ENCODE results near the gene RAD18.

The RAD18 gene

DNA sequence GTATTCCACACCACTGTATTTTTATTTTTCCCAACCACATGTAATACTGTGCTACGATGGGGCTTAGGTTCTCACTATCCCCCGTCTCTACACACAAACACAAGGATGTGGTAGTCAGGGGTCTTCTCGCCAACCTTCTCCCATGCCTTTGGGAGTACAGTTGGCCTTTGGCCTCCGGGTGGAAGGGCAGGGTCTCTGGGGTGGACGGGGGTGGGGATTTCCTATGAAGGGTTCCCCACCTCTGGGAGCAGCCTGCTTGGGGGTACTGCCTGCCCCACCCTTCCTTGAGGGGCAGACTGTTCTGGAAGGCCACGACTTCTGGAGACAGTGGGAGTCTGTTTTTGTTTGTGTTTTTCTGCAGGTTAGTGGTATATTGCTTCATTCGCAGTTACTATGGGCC is 21.3 kb upstream of the RAD18 start:
- no peak for DNase-seq

DNA sequence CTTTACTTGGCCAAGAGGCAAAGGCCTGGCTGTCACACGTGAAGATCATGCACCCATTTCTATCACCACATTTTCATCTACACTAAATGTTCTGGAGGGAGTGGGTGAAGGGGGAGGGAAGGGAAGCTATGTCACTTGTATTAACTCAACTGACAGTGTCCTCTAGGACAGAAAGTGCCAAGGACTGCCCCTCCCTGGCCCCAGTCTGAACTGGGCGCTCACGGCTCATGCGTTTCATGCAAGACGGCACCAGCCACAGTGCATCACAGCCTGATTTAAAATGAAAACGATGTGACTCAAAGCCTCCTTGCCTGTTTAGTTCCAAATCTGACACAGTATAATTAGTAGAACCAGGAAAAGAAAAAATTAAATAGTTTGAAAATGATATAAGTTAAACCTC is 20.8 kb upstream of the RAD18 start:
- no peak for DNase-seq

DNA sequence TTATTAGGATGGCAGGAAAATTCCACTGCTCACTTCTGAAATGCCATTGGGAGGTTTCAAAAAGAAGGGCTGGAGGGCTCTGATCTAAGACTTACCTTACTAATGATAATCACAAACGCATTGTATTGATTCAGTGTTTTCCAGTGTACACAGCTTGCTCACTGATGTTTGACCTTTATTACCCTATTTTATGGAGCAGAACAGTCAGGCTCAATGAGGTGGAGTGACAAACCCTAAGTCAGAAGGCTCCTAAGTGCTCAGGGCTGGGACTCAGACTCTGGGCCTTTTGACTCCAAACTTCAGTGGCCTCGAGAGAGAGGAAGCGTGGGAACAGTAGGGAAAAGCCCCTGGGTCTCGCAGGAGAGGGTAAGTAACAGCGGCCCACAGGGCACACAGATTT is 20.3 kb upstream of the RAD18 start:
- no peak for DNase-seq

DNA sequence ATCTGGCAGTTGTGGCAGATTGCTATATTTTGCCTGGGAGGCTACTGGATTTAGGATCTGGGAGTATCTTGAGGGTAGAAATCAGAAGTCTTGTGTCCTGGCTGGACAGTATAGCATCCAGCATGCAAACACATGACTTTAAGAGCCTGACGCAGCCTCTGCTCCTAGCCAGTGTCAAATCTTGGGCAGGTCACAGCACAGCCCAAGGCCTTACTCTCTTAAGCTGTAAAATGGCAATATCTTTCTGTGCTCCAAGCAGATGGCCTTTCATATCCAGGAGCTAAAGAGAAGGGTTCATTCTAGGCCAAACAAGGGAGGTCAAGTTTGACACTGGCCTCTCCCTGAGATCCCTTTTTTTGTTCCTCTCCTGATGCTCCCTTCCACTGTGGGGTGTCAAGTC is 19.8 kb upstream of the RAD18 start:
- no peak for DNase-seq

DNA sequence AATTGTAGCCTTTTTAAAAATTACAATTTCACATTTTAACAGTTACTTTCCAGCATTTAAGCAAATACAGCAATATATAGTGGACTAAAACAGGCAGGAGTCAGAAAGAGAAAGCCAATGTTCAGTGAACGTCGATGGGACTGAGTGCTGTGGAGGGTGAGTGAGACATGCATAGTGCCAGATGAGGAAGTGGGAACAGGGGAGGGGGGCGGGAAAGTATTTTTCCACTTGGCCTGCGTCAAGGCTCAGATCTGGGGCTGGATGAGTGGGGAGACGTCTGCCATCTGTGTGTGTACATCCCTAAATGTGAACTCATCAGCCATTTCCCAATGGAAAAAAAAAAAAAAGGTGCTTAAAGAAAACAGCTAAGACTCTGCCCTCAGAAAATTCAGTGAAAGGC is 19.2 kb upstream of the RAD18 start:
- DNase-seq: no peak

DNA sequence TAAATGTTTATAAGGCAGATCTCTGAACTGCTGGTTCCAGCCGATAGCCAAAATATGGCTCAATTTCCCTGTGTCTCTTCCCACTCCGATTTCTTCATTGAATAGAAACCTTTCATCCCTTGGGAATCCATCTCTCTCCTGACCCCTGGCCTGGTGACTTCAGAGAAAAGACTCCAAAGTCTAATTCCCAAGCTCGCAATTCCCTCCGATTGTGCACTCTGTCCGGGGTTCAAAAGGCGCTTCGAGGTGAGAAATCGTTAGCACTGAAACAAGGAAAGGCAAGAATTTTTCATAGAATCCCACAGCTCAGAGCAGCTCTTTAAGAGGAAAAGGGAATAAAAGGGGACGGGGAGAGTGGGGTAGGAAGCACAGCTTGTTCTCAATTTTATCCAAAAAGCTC is 18.4 kb upstream of the RAD18 start:
- DNase-seq: no peak

DNA sequence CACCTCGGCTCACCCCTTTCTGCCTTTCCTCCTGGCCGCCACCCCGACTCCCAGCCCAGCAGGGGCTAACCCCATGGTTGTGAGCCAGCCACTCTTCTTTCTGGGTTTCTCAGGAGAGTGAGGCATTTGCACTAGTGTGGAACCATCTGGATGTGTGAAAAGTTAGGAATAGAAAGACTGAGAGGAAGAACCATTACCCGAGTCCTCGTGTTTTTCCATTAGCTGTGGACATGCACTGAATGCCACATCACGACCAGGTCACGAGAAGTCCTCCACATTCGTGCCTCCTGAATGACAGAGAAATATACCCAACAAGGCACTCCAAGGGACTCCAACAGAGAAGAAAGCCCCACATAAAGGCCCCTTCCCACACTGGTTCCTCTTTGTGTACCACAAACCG is 18.0 kb upstream of the RAD18 start:
- no peak for DNase-seq

DNA sequence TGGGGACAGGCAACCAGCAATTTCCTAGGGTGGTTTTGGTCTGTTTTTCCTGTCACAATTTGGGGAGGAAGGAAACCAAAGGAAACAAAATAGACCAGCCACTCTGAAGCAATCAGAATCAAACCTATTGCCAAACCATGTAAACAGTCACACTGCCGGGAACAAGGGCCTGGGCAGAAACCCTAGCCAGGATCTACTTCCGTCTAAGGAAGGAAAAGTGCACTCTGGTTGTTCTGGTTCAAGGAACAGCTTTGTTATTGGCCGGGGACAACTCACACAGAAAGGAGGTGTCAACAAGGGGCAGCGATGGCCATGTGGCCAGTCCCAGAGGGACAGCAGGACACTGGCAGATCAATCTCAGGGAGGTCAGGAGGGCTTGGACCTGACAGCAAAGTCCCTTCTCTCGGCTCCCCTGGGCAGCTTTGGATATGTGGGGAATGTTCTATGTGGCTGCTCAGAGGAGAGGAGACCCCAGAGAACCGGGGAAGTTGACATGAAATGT is 17.5 kb upstream of the RAD18 start:
- no peak for DNase-seq

DNA sequence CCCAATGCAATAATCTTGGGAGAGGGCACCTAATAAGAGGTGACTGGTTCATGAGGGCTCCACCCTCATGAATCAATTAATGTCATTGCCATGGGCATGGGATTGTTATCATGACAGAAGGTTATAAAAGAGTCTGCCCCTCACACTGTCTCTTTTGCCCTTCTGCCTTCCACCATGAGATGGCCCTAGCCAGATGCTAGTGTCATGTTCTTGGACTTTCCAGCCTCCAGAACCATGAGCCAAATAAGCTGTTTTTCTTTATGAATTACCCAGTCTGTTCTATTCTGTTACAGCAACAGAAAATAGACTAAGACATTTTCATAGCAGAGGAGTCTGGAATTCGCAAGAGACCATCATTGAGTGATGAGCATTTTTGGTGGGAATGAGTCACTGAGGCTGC is 16.0 kb upstream of the RAD18 start:
- DNase-seq: no peak

DNA sequence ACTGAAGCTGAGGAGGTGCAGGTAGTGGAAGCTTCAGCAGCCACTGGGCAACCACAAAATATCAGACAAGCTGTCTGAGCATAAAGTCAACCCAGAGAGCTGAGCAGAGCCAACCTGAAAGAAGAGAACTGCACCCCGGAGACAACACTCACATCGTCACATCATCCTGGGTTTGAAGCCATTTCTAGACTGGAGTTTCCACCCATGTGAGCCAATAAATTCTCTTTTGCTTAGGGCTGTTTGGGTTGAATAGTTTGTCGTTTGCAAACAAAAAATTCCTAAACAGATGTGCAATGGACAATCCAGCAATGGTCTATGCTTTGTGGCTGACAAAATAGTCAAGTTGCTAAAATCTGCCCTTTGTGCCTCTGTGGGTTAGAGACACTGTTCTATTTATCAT is 15.3 kb upstream of the RAD18 start:
- DNase-seq: no peak

DNA sequence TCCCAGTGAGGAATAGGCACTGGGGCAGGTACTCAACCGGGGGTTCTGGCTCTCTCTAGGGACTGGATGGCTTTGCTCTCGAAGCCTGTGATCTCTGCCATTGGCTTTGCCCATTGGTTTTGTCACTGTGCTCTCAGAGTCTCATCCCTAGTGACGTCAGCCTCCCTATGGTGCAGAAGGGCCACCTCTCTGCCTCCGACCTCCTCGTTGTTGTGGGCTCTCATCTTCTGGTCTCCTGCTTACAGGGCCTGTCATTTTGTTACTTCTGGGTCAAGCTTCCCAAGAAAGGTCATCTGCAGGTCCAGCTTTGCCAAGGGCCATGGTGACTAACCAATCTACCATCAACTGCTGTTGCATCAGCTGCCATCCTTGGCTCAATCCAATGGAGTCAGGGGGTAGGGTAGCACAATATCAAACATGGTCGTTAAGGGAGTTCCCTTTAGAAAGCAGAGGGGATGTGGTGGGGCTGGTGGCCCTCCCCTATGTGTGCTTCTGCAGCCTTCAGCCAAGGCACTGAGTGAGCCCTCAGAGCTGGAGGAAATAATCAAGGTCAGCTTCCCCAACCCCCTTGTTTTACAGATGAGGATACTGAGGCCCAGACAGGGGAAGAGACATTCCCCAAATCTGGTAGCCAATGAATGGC is 13.4 kb upstream of the RAD18 start:
- DNase-seq: no peak

DNA sequence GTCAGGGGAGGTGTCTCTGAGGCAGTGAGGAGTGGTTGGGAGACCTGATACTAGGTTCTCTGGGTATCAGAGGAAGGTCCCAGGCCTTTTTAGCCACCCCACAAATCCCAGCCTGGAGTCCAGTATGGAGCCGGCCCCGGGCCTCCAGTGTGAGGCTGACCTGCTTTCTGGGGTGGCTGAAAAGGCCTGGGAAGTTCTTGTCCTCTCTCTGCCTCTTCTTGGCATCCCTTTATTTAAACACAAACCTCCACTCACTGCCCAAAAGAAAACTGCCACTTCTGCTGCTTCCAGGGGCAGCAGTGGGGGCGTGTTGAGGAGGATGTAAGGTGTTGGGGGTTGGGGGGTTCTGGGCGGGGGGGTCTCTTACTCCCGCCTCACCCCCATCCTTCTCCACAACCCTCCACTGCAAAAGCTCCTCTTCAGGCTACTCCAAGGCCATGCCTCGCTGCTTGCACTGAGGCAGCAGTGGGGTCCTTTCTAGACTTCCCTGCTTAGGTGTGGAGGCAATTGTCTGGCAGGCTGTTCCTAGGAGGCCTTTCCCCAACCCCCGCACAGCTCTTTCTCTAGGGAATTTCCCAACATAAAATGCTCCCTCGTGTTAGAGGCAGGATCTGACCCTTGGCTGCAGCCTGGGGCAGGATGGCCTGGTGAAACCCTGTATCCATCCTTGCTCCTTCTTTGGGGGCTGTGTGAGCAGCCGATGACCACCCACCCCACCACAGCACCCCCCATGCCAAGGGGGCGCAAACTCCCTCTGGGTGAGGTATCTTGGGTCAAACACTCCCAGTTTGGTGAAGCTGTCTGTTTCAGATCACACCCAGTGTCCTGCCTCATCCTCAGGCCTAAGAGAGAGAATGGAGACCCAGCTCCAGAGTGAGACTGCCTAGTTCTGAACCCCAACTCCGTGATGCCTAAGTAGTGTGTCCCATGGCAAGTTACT is 12.1 kb upstream of the RAD18 start:
- DNase-seq: no peak

DNA sequence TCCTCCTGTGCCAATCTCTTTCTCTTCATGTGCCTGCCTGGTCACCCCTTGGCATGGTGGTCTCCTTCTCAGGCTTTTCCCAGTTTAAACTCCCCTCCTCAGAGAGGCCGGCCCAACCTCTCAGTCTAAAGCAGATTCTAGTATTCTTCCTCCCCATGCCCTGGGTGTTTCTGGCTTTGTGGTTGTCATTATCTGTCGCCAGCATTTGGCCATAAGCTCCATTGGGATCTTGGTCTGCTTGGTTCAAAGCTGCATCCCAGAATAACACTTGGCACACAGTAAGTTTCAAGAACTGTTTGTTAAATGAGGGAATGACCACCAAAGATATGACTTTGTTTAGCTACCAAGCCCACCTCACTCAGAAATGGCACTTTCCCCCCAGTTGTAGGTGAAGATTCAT is 11.2 kb upstream of the RAD18 start:
- no peak for DNase-seq

DNA sequence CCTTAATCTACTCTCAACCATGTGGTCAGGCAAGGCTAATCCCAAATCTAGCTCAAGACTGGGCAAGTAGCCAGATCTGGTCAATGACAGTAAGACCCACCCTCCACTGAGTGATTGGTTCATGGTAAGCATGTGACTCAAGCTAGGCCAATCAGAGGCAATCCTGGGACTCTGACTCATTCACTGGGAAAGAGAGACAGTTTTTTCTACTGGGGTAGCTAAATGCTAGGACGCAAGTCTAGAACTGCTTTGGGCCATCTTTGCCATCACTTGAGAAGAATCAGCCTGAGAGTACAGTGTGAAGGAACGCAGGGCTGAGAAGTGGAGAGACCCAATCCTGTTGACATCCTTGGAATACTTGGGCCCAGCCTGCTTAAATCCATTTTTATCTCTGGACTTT is 9.4 kb upstream of the RAD18 start:
- DNase-seq: no peak

DNA sequence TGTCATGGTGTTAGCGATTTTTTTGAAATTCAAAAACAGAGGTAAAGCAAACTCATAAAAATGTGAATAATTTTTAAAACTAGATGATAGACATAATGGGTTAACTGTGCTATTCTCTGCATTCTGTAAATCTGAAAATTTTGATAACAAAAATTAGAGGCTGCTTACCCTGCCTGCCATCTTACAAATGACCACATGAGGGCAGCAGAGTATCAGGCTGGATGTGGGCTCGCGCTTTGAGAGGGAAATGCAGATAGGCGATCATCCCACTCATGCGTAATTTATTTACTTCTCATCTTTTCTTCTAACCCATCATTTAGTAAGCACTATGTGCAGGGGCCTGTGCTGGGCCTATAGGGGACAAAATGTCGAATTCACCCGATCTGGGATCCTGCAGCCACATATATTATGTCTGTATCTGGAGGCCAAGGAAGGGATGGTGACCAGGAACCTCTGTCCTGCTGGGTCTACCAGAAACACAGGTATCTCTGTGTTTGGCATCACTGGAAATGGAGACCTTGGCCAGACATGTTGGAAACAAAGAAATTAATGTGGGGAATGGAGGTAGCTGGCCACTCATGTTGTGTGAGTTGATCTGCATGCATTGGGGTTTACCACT is 7.8 kb upstream of the RAD18 start:
- peak; percentile 27 for DNase-seq

DNA sequence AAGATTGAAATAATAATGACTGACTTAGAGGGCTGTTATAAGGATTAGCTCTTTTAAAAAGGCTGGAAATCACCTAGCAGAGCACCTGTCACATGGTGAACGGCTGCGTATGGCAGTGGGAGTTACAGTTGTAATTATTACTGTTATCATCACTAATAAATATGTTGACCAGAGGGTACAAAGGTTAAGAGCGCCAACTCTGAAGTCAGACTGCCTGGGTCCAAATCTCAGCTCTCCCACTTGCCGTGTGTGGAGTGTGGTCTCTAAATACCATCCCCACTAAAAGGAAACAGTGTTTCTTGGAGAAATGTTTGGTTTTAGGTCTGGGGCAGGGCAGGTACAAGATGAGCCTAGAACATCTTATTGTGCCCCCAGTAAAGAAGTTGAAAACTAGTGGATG is 6.0 kb upstream of the RAD18 start:
- no peak for DNase-seq

DNA sequence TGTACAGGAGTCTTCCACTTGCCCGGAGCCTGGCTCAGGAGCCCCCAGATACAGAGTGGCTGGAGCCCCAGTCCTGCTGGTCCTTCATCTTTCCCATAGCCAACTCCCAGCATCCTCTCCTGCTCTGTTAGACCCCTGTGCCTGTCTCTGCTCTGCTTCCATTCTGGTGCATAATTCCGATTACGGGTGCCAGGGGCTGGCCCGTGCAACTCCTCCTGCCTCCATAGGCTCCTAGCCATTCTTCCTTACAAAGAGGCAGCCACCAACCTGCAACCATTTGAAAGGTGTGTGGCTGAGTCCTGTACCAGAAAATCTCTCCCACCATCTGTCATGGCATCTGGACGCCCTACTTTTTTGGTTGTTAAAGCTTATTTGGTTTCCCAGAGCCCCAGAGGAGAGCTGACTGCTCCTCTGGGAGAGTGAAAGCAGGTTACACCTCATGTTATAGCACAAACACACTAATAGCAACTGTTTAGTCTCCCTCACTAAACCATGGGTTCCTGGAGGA is 5.2 kb upstream of the RAD18 start:
- no peak for DNase-seq

DNA sequence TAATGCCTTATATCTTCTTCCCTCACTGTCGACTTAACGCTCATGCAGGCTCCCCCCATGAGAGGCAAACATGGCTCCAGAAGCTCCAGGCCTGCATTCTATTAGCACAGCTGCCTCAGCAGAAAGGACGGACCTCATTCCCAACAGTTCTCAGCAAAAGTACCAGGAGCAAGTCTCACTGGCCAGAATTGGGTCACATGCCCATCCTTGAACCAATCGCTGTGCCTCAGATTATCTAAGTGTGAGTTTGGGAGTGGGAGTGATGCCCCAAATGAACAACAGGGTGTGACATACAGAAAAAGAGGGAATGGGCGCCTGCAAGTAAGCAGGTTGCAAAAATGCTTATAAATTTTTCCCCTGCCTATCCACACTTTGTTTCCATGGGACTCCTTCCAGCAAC is 4.3 kb upstream of the RAD18 start:
- no peak for DNase-seq

DNA sequence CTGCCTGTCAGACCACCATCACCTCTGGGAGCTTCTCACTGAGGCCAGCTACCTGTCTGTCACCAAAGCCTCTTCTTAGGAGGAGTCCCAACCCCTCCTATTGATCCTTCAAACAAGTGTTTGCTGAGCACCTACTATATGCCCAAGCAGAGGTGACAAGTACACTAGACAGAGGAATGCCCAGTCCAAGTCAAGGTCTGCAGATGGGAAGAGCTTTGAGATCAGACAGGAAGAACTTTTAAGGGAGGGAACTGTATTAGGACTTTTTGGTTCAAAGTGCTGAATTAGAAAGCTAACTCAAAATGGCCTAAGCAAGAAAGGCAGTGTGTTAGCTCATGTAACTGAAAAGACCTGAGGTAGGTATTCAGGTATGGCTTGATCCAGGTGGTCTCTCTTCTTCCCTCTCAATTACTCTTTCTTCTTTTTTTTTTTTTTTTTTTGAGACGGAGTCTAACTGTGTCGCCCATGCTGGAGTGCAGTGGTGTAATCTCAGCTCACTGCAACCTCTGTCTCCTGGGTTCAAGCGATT is 3.6 kb upstream of the RAD18 start:
- no peak for DNase-seq

DNA sequence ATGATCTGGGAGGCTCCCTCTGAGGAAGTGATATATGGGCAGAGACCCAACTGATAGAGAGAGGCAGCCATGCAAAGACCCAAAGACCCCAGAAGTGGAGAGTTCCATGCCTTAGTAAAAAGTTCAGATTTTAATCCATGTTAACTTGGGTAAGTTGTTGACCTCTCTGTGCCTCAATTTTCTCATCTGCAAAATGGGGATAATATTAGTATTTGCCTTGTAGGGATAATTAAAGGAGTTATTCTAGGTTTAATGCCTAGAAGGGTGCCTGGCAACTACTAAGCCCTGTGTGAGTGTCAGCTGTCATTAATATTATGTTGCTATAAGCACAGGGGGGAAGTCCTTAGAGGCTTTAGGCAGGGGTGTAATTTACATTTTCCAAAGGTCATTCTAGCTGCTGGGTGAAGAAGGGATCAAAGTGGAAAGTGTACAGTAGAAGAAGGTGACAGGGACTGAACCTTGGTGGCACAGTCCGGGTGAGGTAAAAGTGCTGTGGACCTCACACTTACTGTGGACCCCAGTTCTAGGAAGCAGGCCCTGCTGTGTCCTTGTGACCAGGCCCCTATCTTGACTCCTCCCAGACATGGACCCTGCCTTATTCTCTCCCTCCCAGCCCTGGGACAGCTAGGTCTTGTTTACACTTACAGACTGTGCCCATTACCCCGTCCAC is 3.0 kb upstream of the RAD18 start:
- DNase-seq: no peak

DNA sequence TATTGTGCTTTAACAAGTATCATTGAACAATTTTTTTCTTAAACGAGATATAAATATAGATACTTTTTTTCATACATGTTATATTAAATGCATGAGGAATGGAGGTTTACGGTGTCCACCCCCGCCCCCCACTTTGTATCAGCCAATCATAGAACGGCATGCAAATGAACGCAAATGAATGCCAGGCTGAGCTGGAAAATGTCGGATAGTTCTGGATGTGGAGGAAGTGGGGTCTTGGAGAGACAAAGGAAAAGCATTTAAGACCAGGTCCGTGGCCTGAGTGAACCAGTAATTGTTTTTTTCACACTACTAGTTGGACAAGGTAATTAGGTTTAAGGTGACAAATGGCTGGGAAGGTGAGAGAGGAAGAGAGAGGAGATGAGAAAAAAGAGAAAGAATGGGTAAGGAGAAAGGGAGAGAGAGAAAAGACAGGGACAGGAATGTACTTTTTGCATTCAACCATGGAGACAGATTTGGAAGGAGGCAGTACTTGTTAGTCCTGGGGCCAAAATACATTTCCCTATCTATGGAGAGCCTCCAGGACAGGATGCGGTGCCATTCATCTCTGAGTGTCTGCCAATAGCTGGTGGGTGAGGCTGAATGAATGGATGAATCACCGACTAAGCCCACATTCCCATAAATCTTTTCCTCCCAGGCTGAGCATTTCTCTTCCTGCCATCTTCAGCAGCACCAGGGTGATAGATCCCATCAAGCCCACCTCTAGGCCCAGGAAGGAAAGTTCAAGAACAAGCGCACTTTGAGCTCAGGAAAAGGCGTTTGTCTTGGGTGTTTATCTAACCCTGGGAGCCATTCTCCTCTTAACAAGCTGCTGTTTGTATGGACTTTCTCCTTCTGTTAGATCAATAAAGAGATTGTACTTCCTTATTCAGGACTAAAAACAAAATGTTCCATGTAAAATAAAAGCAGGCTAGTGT is 1.4 kb upstream of the RAD18 start:
- DNase-seq: no peak

Data from DMS79 treated with DMSO at 0.1 percent for 48 hours (cell line).